GM23338 (cell line): Measurements from ENCODE around the gene KIAA1671.

Source experiments
- CREB1 ChIP-seq: fragments of 250-450 bp; sonication (Bioruptor Pico); IDR thresholded peaks from 2 replicates; pipeline ENCODE4 v1.5.0; 2020; ENCODE audit warnings: low read depth, mild to moderate bottlenecking, moderate library complexity
- EZH2 ChIP-seq: fragments of 200-600 bp; sonication (generic); IDR thresholded peaks from one replicate; pipeline ENCODE4 v1.8.0; 2017; ENCODE audit warnings: antibody characterized with exemption, mild to moderate bottlenecking, low read depth; ENCODE audit not compliant: unreplicated experiment
- EZH2phosphoT487 ChIP-seq: fragments of 200-600 bp; sonication (generic); IDR thresholded peaks from one replicate; pipeline ENCODE4 v1.8.1; 2018; ENCODE audit warnings: antibody characterized with exemption; ENCODE audit not compliant: unreplicated experiment
- JUNB ChIP-seq: IDR thresholded peaks from one replicate; pipeline ENCODE4 v1.6.1; 2016; ENCODE audit warnings: antibody characterized with exemption; ENCODE audit not compliant: unreplicated experiment
- NANOG ChIP-seq: IDR thresholded peaks from 2 replicates; pipeline ENCODE4 v1.6.1; 2016; ENCODE audit warnings: antibody characterized with exemption, borderline replicate concordance
- POLR2AphosphoS5 ChIP-seq: IDR thresholded peaks from 2 replicates; pipeline ENCODE4 v1.6.1; 2016; ENCODE audit warnings: antibody characterized with exemption, low read depth
- STAT1 ChIP-seq: IDR thresholded peaks from one replicate; pipeline ENCODE4 v1.6.1; 2016; ENCODE audit warnings: antibody characterized with exemption; ENCODE audit not compliant: unreplicated experiment
- ZNF114 ChIP-seq: fragments of 250-450 bp; sonication (Bioruptor Pico); IDR thresholded peaks from 2 replicates; pipeline ENCODE4 v1.5.0; 2020; ENCODE audit warnings: mild to moderate bottlenecking, moderate library complexity
- TF ChIP-seq, protein P1 (sequence below), 2 experiments: fragments of 200-600 bp in 1 of 2; sonication (generic) in 1 of 2; conservative IDR thresholded peaks; 2 replicates each; pipeline versions ENCODE4 v1.5.1 to v1.6.1; 2016 to 2017; ENCODE audit warnings: antibody characterized with exemption in 2 of 2, low read depth in 2 of 2, mild to moderate bottlenecking in 2 of 2, moderate library complexity in 1 of 2
- TF ChIP-seq, protein P2 (sequence below): IDR thresholded peaks from one replicate; pipeline ENCODE4 v1.6.1; 2018; ENCODE audit warnings: antibody characterized with exemption; ENCODE audit not compliant: unreplicated experiment
- TF ChIP-seq, protein P3 (sequence below): IDR thresholded peaks from 2 replicates; pipeline ENCODE4 v1.6.1; 2016; ENCODE audit warnings: antibody characterized with exemption
- TF ChIP-seq, protein P4 (sequence below): fragments of 250-450 bp; sonication (Bioruptor Pico); IDR thresholded peaks from 2 replicates; pipeline ENCODE4 v1.5.0; 2020; ENCODE audit warnings: mild to moderate bottlenecking, moderate library complexity

DNA sequence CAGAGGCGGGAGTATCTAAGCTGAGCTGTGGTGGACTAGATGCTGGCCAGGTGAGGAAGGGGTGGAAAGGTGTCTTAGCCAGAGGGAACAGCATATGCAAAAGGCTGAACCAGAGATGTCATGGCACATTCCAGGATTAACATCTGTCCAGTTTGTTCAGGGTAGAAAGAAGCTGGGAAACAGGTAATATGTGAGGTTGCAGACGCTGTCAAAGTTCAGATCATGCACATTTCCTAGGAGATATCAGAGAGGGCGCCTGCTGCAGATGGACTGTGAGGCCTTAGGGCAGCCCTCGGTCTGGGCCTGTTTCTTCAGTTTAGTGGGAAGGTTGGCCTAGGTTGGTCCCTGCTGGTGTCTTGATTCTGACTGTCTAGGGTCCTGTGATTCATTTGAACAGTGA is 149.5 kb downstream of the KIAA1671 start:
- TF ChIP-seq EZH2 (no peak), POLR2AphosphoS5 (no peak), NANOG (no peak), EZH2phosphoT487 (no peak), CREB1 (CRISPR knock-in tag) (no peak), JUNB (no peak), STAT1 (no peak), ZNF114 (CRISPR knock-in tag) (no peak)
- TF ChIP-seq, protein P1, sequence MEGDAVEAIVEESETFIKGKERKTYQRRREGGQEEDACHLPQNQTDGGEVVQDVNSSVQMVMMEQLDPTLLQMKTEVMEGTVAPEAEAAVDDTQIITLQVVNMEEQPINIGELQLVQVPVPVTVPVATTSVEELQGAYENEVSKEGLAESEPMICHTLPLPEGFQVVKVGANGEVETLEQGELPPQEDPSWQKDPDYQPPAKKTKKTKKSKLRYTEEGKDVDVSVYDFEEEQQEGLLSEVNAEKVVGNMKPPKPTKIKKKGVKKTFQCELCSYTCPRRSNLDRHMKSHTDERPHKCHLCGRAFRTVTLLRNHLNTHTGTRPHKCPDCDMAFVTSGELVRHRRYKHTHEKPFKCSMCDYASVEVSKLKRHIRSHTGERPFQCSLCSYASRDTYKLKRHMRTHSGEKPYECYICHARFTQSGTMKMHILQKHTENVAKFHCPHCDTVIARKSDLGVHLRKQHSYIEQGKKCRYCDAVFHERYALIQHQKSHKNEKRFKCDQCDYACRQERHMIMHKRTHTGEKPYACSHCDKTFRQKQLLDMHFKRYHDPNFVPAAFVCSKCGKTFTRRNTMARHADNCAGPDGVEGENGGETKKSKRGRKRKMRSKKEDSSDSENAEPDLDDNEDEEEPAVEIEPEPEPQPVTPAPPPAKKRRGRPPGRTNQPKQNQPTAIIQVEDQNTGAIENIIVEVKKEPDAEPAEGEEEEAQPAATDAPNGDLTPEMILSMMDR (conservative IDR thresholded peaks at IDR 0.05; ENCODE audit: low read depth in 2 of 2) = no peak
- TF ChIP-seq, protein P2, sequence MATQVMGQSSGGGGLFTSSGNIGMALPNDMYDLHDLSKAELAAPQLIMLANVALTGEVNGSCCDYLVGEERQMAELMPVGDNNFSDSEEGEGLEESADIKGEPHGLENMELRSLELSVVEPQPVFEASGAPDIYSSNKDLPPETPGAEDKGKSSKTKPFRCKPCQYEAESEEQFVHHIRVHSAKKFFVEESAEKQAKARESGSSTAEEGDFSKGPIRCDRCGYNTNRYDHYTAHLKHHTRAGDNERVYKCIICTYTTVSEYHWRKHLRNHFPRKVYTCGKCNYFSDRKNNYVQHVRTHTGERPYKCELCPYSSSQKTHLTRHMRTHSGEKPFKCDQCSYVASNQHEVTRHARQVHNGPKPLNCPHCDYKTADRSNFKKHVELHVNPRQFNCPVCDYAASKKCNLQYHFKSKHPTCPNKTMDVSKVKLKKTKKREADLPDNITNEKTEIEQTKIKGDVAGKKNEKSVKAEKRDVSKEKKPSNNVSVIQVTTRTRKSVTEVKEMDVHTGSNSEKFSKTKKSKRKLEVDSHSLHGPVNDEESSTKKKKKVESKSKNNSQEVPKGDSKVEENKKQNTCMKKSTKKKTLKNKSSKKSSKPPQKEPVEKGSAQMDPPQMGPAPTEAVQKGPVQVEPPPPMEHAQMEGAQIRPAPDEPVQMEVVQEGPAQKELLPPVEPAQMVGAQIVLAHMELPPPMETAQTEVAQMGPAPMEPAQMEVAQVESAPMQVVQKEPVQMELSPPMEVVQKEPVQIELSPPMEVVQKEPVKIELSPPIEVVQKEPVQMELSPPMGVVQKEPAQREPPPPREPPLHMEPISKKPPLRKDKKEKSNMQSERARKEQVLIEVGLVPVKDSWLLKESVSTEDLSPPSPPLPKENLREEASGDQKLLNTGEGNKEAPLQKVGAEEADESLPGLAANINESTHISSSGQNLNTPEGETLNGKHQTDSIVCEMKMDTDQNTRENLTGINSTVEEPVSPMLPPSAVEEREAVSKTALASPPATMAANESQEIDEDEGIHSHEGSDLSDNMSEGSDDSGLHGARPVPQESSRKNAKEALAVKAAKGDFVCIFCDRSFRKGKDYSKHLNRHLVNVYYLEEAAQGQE = no peak
- TF ChIP-seq, protein P3, sequence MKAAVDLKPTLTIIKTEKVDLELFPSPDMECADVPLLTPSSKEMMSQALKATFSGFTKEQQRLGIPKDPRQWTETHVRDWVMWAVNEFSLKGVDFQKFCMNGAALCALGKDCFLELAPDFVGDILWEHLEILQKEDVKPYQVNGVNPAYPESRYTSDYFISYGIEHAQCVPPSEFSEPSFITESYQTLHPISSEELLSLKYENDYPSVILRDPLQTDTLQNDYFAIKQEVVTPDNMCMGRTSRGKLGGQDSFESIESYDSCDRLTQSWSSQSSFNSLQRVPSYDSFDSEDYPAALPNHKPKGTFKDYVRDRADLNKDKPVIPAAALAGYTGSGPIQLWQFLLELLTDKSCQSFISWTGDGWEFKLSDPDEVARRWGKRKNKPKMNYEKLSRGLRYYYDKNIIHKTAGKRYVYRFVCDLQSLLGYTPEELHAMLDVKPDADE = no peak
- TF ChIP-seq, protein P4, sequence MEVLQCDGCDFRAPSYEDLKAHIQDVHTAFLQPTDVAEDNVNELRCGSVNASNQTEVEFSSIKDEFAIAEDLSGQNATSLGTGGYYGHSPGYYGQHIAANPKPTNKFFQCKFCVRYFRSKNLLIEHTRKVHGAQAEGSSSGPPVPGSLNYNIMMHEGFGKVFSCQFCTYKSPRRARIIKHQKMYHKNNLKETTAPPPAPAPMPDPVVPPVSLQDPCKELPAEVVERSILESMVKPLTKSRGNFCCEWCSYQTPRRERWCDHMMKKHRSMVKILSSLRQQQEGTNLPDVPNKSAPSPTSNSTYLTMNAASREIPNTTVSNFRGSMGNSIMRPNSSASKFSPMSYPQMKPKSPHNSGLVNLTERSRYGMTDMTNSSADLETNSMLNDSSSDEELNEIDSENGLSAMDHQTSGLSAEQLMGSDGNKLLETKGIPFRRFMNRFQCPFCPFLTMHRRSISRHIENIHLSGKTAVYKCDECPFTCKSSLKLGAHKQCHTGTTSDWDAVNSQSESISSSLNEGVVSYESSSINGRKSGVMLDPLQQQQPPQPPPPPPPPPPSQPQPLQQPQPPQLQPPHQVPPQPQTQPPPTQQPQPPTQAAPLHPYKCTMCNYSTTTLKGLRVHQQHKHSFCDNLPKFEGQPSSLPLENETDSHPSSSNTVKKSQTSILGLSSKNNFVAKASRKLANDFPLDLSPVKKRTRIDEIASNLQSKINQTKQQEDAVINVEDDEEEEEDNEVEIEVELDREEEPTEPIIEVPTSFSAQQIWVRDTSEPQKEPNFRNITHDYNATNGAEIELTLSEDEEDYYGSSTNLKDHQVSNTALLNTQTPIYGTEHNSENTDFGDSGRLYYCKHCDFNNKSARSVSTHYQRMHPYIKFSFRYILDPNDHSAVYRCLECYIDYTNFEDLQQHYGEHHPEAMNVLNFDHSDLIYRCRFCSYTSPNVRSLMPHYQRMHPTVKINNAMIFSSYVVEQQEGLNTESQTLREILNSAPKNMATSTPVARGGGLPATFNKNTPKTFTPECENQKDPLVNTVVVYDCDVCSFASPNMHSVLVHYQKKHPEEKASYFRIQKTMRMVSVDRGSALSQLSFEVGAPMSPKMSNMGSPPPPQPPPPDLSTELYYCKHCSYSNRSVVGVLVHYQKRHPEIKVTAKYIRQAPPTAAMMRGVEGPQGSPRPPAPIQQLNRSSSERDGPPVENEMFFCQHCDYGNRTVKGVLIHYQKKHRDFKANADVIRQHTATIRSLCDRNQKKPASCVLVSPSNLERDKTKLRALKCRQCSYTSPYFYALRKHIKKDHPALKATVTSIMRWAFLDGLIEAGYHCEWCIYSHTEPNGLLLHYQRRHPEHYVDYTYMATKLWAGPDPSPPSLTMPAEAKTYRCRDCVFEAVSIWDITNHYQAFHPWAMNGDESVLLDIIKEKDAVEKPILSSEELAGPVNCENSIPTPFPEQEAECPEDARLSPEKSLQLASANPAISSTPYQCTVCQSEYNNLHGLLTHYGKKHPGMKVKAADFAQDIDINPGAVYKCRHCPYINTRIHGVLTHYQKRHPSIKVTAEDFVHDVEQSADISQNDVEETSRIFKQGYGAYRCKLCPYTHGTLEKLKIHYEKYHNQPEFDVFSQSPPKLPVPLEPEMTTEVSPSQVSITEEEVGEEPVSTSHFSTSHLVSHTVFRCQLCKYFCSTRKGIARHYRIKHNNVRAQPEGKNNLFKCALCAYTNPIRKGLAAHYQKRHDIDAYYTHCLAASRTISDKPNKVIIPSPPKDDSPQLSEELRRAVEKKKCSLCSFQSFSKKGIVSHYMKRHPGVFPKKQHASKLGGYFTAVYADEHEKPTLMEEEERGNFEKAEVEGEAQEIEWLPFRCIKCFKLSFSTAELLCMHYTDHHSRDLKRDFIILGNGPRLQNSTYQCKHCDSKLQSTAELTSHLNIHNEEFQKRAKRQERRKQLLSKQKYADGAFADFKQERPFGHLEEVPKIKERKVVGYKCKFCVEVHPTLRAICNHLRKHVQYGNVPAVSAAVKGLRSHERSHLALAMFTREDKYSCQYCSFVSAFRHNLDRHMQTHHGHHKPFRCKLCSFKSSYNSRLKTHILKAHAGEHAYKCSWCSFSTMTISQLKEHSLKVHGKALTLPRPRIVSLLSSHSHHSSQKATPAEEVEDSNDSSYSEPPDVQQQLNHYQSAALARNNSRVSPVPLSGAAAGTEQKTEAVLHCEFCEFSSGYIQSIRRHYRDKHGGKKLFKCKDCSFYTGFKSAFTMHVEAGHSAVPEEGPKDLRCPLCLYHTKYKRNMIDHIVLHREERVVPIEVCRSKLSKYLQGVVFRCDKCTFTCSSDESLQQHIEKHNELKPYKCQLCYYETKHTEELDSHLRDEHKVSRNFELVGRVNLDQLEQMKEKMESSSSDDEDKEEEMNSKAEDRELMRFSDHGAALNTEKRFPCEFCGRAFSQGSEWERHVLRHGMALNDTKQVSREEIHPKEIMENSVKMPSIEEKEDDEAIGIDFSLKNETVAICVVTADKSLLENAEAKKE = no peak
